ENCODE data around the gene ARHGAP26.

- no peak for TF ChIP-seq POLR2AphosphoS5 (IDR thresholded peaks at IDR 0.05; ENCODE audit: low read depth, low read length)
- no peak for TF ChIP-seq TAF1 (IDR thresholded peaks at IDR 0.05; ENCODE audit: borderline replicate concordance, insufficient read depth, low read length)
- no peak for TF ChIP-seq REST (IDR thresholded peaks at IDR 0.05; ENCODE audit: insufficient read depth in 1 of 2, low read depth in 2 of 2, low read length in 2 of 2)
- TF ChIP-seq SIN3A (IDR thresholded peaks at IDR 0.05; ENCODE audit: borderline replicate concordance, insufficient read depth, low read length), result no peak
Observed at GRCh38 chr5:143243103-143243502, 472.9 kb downstream of the ARHGAP26 start.

Measured in PFSK-1 (cell line).